Jurkat, Clone E6-1 (cell line): ENCODE measurements around the gene NDUFB7.
"Not testable (repeated sequence)": the region's sequence is repeated elsewhere in the genome, so short reads cannot be mapped to it uniquely, and the experiment has no call there.

ENCODE experiments used
- DNase-seq: peaks from one replicate; pipeline ENCODE4 v3.0.0-alpha.2; 2011; ENCODE audit warnings: low read depth, low spot score
- H3K4me3 ChIP-seq: 2 replicates; pipeline ENCODE4 v1.5.1; 2011; ENCODE audit warnings: mild to moderate bottlenecking, low read length, control low read depth, moderate library complexity

The NDUFB7 gene

GRCh38 chr19:14556662-14557188, 15.1 kb downstream of the NDUFB7 start:
- H3K4me3 ChIP-seq, result no peak overlapping the region
- peak; percentile 35 for DNase-seq

DNA sequence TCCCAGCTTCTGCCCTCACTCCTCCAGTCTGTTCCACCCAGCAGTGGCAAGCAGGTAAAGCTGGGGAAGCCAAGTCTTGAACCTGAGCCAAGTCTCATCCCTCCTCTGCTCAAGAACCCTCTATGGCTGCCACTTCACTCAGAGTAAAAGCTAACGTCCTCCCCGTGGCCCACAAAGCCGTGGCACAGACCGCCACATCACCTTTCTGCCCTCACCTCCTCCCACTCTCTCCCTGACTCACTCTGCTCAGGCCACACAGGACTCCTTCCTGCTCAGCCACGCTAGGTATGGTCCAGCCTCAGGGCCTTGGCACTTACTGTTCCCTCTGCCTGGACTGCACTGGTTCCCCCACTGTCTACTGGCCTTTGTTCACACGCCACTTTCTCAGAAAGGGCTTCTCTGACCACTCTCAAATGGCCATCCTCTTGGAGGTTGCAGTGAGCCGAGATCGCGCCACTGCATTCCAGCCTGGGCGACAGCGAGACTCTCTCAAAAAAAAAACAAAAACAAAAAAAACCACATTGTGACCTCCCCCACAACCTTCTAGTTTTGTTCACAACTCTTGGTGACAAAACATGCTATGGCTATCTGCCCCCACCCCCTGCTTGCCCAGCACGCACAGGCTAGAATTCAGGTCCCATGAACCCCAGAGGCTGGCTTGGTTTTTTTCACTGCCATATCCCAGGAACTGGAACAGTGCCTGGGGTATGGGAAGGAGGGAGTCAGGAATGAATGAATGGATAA, 15.8 kb downstream of the NDUFB7 start:
- H3K4me3 ChIP-seq, result no peak overlapping the region
- no peak for DNase-seq

- no peak for DNase-seq
- no peak overlapping the region for H3K4me3 ChIP-seq
Measured at GRCh38 chr19:14554382-14554812, 17.5 kb downstream of the NDUFB7 start.

DNA sequence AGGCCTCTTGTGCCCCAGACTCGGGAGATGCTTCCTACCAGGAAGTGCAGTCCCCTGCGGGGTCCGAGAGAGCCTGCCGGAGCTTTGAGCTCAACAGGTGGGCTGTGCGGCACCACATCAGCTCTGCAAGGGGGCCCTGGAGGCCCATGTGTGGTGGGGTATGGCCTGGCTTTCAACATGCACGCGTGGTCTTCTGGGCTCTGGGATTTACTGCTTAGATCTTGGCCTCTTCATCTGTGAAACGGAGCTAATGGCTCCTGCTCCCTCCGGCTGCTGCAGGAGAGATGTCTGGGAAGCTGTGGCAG, 18.0 kb downstream of the NDUFB7 start:
- DNase-seq, result no peak
- H3K4me3 ChIP-seq, result no peak overlapping the region

- no peak overlapping the region for H3K4me3 ChIP-seq
- no peak for DNase-seq
Measured at GRCh38 chr19:14553042-14553938, 18.6 kb downstream of the NDUFB7 start.

DNA sequence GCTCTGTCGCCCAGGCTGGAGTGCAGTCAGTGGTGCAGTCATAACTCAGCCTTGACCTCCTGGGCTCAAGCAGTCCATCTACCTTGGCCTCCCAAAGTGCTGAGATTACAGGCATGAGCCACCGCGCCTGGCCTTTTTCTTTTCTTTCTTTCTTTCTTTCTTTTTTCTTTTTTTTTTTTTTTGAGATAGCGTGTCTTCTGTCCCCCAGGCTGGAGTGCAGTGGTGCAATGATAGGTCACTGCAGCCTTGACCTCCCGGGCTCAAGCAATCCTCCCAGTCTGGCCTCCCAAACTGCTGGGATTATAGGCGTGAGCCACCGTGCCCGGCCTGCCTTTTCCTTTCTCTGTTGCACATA, 19.9 kb downstream of the NDUFB7 start:
- not testable (repeated sequence) for DNase-seq, H3K4me3 ChIP-seq

GRCh38 chr19:14551134-14552005, 20.5 kb downstream of the NDUFB7 start:
- peak; percentile 66 for DNase-seq
- not testable (repeated sequence) for H3K4me3 ChIP-seq

GRCh38 chr19:14550201-14550754, 21.6 kb downstream of the NDUFB7 start:
- DNase-seq, result no peak
- no peak overlapping the region for H3K4me3 ChIP-seq

DNA sequence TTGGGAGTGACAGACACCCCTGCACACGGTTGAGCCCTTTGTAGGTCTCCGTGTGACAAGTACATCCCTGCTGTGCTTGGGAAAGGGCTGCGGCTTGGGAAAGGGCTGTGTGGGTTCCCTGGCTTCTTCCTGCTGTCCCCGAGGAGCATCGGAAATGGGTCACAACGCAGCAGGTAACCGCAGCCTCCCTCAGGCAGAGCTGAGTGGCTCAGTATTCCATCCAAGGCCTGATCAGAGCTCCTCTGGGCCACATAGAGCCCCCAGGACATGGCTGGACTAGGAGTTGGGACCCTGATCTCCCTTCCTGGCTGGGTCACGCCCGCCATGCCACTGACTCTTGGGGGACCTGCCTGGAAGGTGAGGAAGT, 26.2 kb downstream of the NDUFB7 start:
- no peak for DNase-seq
- H3K4me3 ChIP-seq, result no peak overlapping the region

- no peak for DNase-seq
- H3K4me3 ChIP-seq, result no peak overlapping the region
Measured at GRCh38 chr19:14544977-14545715, 26.7 kb downstream of the NDUFB7 start.

- no peak overlapping the region for H3K4me3 ChIP-seq
- no peak for DNase-seq
Measured at GRCh38 chr19:14544047-14544446, 27.8 kb downstream of the NDUFB7 start.

DNA sequence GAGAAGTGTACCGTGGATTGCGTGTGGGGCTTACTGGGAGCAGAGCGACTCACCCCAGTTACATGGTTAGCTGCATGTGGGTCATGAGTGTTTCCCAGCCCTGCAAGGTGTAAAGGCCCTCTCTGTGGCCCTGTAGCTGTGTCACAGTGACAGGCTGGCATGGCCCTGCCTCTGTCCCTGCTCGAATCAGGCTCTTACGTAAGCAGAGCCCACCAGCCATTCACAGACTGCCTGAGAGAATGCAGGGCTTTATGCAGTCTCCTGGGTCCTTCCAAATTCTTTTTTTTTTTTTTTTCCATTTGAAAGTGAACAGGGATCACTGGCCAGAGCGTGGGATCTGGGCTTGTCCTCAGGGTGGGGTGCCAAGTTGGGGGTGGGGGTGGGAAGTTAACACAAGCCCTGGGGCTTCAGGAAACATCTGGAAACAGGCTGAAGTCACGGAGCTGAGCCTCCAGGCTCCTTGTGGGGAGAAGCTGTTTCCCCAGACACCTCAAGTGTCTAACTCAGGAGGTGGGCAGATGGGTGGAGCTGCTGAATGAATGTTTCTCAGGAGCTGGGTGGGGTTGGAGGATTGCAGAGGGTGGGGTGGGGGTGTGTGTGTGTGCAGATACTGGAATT, 29.0 kb downstream of the NDUFB7 start:
- H3K4me3 ChIP-seq, result no peak overlapping the region
- no peak for DNase-seq

GRCh38 chr19:14541979-14542378, 29.9 kb downstream of the NDUFB7 start:
- DNase-seq, H3K4me3 ChIP-seq: not testable (repeated sequence)

GRCh38 chr19:14540741-14541525, 30.9 kb downstream of the NDUFB7 start:
- no peak overlapping the region for H3K4me3 ChIP-seq
- no peak for DNase-seq

DNA sequence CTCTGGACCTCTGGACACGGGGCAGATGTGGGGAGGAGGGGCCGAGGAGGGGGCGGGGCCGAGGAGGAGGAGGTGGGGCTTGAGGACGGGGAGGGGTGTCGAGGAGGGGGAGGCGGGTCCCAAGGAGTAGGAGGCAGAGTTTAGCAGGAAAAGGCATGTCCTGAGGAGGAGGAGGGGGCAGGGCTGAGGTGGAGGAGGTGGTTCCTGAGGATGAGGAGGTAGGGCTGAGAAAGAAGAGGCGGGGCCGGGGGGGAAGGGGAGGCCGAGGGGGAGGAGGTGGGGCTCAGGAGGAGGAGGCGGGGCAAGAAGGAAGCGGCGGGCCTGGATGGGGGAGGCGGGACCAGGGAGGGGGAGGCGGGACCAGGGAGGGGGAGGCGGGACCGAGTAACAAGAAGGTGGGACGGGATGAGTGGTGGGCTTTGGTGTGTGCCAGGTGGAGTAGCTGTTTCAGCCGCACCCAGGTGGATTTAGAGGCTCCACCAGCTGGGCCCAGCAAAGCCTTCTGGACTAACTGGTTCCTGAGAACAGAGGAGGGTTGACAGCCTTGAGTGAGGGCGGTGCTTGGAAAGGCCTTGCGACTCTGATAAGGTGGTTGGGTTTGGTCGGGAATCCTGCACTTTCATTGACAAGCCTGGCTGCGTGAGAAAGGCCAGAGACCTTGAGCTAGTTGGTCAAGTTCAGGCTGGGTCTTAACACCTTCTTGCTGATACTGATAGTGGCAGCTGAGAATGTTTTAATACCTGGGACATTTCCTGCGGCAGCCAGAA, 34.8 kb downstream of the NDUFB7 start:
- peak; percentile 81 for DNase-seq
- H3K4me3 ChIP-seq, result no peak overlapping the region

DNA sequence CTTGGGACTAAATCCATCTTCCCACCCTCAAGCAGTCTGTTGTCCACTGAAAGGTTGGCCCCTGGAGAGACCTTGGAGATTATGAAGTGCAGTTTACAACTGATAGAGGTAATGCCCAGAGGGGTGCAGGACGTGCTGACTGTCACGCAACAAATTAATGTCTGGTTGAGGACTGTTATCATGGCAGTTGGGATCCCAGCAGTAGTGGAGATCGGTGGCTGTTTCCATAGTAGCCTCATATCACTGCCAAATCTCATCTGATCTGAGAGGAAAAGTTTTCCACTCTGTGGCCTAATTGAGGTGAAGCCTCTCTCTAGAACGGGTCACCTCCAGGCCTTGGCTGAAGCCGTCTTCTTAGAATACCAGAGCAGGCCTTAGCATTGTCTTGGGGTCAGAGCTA, 38.4 kb downstream of the NDUFB7 start:
- DNase-seq, result no peak
- H3K4me3 ChIP-seq, result no peak overlapping the region

GRCh38 chr19:14530506-14530905, 41.4 kb downstream of the NDUFB7 start:
- no peak for DNase-seq

More at GRCh38 chr19:14530506-14530905, 41.4 kb downstream of the NDUFB7 start:
- H3K4me3 ChIP-seq, result peak overlapping the region; percentile 98
